ENCODE data around the gene DIPK2B. TPM values are rescaled to one million over a fixed set of nuclear protein-coding genes. Genes with fewer than 3 reads are reported as not detected.

DIPK2B gene
- polyA plus RNA-seq, 1 experiment, result not detected

- Histone ChIP-seq H3K4me3 (ENCODE audit: low read depth, low read length) (no peak overlapping the region), H3K27me3 (ENCODE audit: control insufficient read depth, insufficient read depth, low read length) (no peaks in the 10 kb centered on the region), H3K36me3 (ENCODE audit: control insufficient read depth, insufficient read depth, low read length) (no peaks in the 10 kb centered on the region)
- ChIA-PET CTCF (no interaction called here), POLR2A (no interaction called here)
- DNase-seq (ENCODE audit: low read depth), result no peak
- TF ChIP-seq CTCF (IDR thresholded peaks at IDR 0.05; ENCODE audit: insufficient read depth, low read depth, low read length), result no peak
These were observed 35.0 kb downstream of the DIPK2B start for GRCh38 chrX:45165726-45166125.

- Histone ChIP-seq H3K36me3 (ENCODE audit: control insufficient read depth, insufficient read depth, low read length) (no peaks in the 10 kb centered on the region), H3K27me3 (ENCODE audit: control insufficient read depth, insufficient read depth, low read length) (no peaks in the 10 kb centered on the region), H3K4me3 (ENCODE audit: low read depth, low read length) (no peak overlapping the region)
- no peak for TF ChIP-seq CTCF (IDR thresholded peaks at IDR 0.05; ENCODE audit: insufficient read depth, low read depth, low read length)
- CTCF ChIA-PET, result no interaction called here
- POLR2A ChIA-PET, result no interaction called here
- DNase-seq (ENCODE audit: low read depth), result no peak
These were observed 35.7 kb downstream of the DIPK2B start for GRCh38 chrX:45164995-45165394.

GRCh38 chrX:45164021-45164621, 36.6 kb downstream of the DIPK2B start:
- no peak for TF ChIP-seq CTCF (IDR thresholded peaks at IDR 0.05; ENCODE audit: insufficient read depth, low read depth, low read length)
- no peak for DNase-seq (ENCODE audit: low read depth)
- no peaks in the 10 kb centered on the region for H3K36me3 ChIP-seq (ENCODE audit: control insufficient read depth, insufficient read depth, low read length)
- no peak overlapping the region for H3K4me3 ChIP-seq (ENCODE audit: low read depth, low read length)
- CTCF ChIA-PET, result no interaction called here
- H3K27me3 ChIP-seq (ENCODE audit: control insufficient read depth, insufficient read depth, low read length), result no peaks in the 10 kb centered on the region
- POLR2A ChIA-PET, result no interaction called here

GRCh38 chrX:45157647-45158046, 43.0 kb downstream of the DIPK2B start:
- Histone ChIP-seq H3K27me3 (ENCODE audit: control insufficient read depth, insufficient read depth, low read length) (no peaks in the 10 kb centered on the region), H3K36me3 (ENCODE audit: control insufficient read depth, insufficient read depth, low read length) (no peaks in the 10 kb centered on the region), H3K4me3 (ENCODE audit: low read depth, low read length) (no peak overlapping the region)
- DNase-seq (ENCODE audit: low read depth), result no peak
- POLR2A ChIA-PET, result no interaction called here
- CTCF ChIA-PET, result no interaction called here
- no peak for TF ChIP-seq CTCF (IDR thresholded peaks at IDR 0.05; ENCODE audit: insufficient read depth, low read depth, low read length)

- POLR2A ChIA-PET, result no interaction called here
- CTCF ChIA-PET, result no interaction called here
These were observed 46.2 kb downstream of the DIPK2B start for GRCh38 chrX:45154462-45154861.

More at GRCh38 chrX:45154462-45154861, 46.2 kb downstream of the DIPK2B start:
- no peak for DNase-seq (ENCODE audit: low read depth)
- Histone ChIP-seq H3K27me3 (ENCODE audit: control insufficient read depth, insufficient read depth, low read length) (no peaks in the 10 kb centered on the region), H3K36me3 (ENCODE audit: control insufficient read depth, insufficient read depth, low read length) (no peaks in the 10 kb centered on the region), H3K4me3 (ENCODE audit: low read depth, low read length) (no peak overlapping the region)
- TF ChIP-seq CTCF (IDR thresholded peaks at IDR 0.05; ENCODE audit: insufficient read depth, low read depth, low read length), result no peak

Data from BJ (cell line).